ENCODE results near the gene GPR107.

GRCh38 chr9:130145658-130146057 is 92.0 kb downstream of the GPR107 start:
- TF ChIP-seq, protein P1, sequence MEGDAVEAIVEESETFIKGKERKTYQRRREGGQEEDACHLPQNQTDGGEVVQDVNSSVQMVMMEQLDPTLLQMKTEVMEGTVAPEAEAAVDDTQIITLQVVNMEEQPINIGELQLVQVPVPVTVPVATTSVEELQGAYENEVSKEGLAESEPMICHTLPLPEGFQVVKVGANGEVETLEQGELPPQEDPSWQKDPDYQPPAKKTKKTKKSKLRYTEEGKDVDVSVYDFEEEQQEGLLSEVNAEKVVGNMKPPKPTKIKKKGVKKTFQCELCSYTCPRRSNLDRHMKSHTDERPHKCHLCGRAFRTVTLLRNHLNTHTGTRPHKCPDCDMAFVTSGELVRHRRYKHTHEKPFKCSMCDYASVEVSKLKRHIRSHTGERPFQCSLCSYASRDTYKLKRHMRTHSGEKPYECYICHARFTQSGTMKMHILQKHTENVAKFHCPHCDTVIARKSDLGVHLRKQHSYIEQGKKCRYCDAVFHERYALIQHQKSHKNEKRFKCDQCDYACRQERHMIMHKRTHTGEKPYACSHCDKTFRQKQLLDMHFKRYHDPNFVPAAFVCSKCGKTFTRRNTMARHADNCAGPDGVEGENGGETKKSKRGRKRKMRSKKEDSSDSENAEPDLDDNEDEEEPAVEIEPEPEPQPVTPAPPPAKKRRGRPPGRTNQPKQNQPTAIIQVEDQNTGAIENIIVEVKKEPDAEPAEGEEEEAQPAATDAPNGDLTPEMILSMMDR (conservative IDR thresholded peaks at IDR 0.05; ENCODE audit: low read depth, low read length) = no peak
- TF ChIP-seq EZH2 (IDR thresholded peaks at IDR 0.05; ENCODE audit: borderline replicate concordance, low read depth, low read length, poor library complexity, severe bottlenecking) = no peak
